GF-D8 (cell line): ENCODE data around the gene HDAC2.
"Not testable (repeated sequence)": the region's sequence is repeated elsewhere in the genome, so short reads cannot be mapped to it uniquely, and the experiment has no call there.

Experiments used
- DNase-seq: peaks from one replicate; lab custom pipeline; 2025; lab: John Stamatoyannopoulos, UW

HDAC2 gene

GRCh38 chr6:113970805-113971676 is at the start of gene HDAC2:
Gene HDAC2 (minus strand): TSS chr6:113971148. CDS start chr6:113970908, 240 bp downstream.
- DNase-seq = peak; percentile 92

GRCh38 chr6:114020196-114020595 is 49.2 kb upstream of the HDAC2 start:
- DNase-seq = no peak

GRCh38 chr6:114017146-114017545 is 46.2 kb upstream of the HDAC2 start:
- not testable (repeated sequence) for DNase-seq

GRCh38 chr6:114014106-114014505 is 43.2 kb upstream of the HDAC2 start:
- not testable (repeated sequence) for DNase-seq

DNA sequence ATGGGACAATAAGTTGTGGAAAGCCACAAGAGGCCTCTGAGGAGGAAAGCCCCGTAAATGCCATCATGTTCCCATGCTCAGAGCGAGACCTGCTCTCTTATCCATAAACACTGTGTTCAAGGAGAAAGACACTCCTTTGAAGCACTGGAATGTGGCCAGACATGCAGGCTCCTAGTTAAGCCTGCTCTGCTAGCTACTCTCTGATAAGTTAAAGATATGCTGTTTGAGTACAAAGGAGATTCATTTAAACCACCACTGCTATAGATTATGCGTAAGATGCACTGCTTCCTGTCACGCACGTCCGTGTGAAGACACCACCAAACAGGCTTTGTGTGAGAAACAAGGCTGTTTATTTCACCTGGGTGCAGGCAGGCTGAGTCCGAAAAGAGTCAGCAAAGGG is 40.5 kb upstream of the HDAC2 start:
- not testable (repeated sequence) for DNase-seq

GRCh38 chr6:114010540-114010939 is 39.6 kb upstream of the HDAC2 start:
- DNase-seq = no peak

- DNase-seq = no peak
Measured at GRCh38 chr6:114009192-114009591, 38.2 kb upstream of the HDAC2 start.

- no peak for DNase-seq
Measured at GRCh38 chr6:114008331-114008730, 37.4 kb upstream of the HDAC2 start.

DNA sequence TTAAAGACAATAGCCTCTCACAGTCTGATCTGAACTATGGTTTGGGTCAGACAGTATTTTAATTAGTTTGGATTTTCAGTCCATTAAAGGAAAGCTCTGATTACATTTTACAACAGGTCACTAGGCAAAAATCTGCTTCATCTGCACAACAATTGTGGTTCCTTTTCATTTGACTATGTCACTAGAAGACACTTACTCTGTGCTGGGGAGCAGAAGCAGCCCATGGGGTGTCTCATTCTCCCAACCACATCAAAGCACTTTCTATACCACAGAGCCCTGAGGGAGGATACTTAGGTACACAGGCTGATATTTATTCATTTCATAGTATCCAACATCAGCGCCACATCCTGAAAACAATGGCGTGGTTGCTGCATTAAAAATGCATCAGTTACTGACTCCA is 36.6 kb upstream of the HDAC2 start:
- no peak for DNase-seq

DNA sequence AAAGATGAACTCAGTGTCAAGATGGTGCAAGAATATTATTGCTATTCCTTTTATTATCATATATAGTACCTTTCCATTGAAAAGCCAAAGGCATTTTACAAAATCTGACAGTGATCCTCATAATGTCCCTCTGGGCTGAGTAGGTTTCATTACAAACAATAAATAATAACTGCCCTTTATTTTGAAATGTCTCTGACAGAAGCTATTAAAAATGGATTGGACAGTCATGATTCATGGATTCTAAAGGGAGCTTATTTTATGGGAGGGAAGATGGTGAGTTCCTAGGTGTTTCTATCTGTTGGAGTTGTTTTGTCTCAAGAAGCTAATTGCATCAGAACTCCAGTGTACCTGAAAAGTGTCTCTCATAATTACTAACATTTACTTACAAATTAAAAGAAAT is 30.4 kb upstream of the HDAC2 start:
- DNase-seq = no peak

- DNase-seq = no peak
Measured at GRCh38 chr6:114000069-114000468, 29.1 kb upstream of the HDAC2 start.

GRCh38 chr6:113999284-113999683 is 28.3 kb upstream of the HDAC2 start:
- no peak for DNase-seq

GRCh38 chr6:113998811-113999210 is 27.9 kb upstream of the HDAC2 start:
- no peak for DNase-seq

DNA sequence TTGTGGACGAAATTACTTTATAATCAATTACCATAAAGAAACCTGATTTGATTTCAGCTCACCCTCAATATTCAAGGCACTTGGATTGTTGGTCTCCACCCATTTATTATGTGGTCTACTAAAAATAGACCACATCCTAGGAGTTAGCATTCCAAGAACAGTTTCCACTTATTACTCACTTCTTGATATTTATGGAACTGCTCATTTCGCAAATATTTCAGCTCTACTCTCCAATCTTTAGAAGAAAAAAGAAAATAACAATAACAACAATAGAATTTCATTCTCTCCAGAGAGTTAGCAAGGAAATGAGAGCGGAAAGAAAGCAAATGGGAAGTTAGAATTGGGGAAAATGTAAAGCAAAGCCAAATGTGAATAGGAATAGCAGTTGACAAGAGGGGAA is 26.2 kb upstream of the HDAC2 start:
- DNase-seq = no peak

GRCh38 chr6:113995634-113996033 is 24.7 kb upstream of the HDAC2 start:
- no peak for DNase-seq

DNA sequence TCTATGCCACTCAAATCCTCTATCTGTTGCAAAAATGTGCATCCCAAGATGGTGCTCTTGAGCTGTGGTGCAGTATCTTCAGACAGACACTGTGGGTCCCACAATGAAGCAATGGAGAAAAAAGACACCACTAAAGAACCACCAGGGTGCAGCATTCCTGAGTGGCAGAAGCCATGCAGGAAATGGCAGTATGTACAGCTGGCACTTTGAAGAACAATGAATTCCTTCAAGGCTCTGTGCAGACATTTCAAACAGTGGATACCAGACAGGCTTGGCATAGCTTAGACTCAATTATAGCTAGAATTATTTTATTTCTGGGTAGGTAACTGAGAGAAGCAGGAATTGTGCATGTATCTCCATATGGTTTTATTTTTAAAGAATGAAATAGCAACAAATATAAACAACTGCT is 24.0 kb upstream of the HDAC2 start:
- peak; percentile 65 for DNase-seq

DNA sequence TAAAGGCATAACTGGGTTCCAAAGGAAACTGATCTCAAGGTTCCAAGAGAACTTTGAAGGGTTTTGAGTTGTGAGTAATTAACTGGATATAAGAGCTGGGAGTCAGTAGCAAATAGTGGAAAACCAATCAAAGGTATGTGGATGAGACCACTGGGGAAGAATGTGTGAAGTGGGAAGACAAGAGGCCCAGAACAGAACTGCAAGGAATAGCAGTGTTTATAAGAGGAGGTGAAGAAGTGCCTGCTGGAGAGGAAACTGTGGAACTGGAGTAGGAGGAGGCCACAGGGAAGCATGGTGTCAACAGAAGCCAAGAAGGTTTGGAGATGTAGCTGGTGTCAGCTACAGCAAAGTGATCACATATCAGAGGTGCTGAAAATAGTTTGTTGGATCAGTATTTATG is 18.7 kb upstream of the HDAC2 start:
- no peak for DNase-seq

GRCh38 chr6:113982675-113983074 is 11.7 kb upstream of the HDAC2 start:
- DNase-seq = not testable (repeated sequence)

- DNase-seq = no peak
Measured at GRCh38 chr6:113982055-113982550, 11.2 kb upstream of the HDAC2 start.

DNA sequence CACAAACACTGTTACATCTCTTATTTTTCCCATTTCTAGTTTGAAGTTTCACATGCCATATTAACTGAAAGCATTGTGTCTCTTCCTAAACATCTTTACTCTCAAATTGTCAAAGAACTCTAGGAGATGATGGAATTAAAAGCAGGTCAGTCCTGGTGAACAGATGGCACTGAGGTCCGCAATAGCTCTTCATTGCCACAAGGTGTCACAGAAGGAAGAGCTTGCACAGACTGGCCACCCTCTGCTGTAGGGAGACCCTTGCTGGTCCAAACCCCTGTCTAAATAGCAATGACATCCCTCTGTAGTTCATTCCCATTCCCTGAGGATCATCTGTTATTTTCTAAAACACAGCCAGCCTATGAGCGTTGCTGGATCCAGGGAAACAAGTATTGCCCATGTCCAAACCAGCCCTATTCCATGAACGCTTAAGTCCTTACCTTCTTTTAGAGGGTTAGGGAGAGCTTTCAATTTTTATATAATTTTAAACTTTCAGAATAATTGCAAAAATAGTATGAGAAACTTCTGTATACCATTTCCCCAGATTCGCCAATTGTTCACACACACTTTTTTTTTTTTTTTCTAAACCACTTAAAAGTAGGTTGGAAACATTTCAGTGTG is 10.1 kb upstream of the HDAC2 start:
- DNase-seq = no peak

GRCh38 chr6:113979937-113980336 is 9.0 kb upstream of the HDAC2 start:
- DNase-seq = peak; percentile 13

GRCh38 chr6:113978084-113978675 is 7.2 kb upstream of the HDAC2 start:
- no peak for DNase-seq

DNA sequence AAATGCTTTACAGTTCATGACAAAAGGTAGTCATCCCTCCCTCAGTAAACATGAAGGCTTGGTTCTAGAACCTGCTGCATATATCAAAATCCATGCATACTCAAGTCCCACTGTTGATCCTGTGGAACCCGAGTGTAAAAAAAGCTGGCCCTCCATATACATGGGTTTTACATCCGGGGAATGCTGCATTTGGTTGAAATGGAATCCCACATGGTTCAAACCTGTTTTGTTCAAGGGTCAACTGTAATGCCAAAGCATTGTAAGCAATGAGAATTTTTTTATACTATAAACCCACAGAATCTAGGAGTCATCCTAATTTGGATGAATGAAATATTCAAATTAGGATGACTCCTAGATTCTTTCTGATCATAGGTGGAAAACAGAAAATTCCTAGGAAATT is 5.9 kb upstream of the HDAC2 start:
- no peak for DNase-seq
